ENCODE measurements around the gene SHD.

DNA sequence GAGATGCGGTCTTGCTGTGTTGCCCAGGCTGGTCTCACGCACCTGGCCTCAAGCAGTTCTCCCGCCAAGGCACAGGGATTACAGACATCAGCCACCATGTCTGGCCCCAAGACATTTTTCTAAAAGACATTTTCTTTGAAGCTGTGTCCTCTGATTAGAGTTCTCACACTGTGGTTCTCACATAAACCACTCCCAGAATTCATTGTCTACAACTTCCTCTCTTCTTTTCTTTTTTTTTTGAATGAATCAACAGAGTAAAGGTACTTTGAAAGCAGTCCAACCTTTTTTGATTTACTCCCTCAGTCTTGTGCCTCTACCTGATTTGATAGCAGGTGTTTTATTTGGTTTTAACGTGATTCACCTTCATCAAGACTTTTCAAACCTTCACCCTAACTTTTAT lies 14.3 kb upstream of the SHD start:
- TF ChIP-seq, protein P1, sequence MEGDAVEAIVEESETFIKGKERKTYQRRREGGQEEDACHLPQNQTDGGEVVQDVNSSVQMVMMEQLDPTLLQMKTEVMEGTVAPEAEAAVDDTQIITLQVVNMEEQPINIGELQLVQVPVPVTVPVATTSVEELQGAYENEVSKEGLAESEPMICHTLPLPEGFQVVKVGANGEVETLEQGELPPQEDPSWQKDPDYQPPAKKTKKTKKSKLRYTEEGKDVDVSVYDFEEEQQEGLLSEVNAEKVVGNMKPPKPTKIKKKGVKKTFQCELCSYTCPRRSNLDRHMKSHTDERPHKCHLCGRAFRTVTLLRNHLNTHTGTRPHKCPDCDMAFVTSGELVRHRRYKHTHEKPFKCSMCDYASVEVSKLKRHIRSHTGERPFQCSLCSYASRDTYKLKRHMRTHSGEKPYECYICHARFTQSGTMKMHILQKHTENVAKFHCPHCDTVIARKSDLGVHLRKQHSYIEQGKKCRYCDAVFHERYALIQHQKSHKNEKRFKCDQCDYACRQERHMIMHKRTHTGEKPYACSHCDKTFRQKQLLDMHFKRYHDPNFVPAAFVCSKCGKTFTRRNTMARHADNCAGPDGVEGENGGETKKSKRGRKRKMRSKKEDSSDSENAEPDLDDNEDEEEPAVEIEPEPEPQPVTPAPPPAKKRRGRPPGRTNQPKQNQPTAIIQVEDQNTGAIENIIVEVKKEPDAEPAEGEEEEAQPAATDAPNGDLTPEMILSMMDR (CRISPR knock-in tag; IDR thresholded peaks at IDR 0.05): no peak
- TF ChIP-seq EP300 (IDR thresholded peaks at IDR 0.05; ENCODE audit: low read depth in 2 of 2, low read length in 2 of 2): no peak
- TF ChIP-seq EP300 (CRISPR knock-in tag; IDR thresholded peaks at IDR 0.05; ENCODE audit: borderline replicate concordance): no peak
